HG02571 (cell line): ENCODE results near the gene VIPR1.

Source experiments
- ATAC-seq: cut with Tn5 transposase; IDR thresholded peaks from one replicate; pipeline ENCODE4 v1.9.1; 2021; ENCODE audit warnings: mild to moderate bottlenecking, moderate library complexity; ENCODE audit not compliant: unreplicated experiment

The VIPR1 gene

DNA sequence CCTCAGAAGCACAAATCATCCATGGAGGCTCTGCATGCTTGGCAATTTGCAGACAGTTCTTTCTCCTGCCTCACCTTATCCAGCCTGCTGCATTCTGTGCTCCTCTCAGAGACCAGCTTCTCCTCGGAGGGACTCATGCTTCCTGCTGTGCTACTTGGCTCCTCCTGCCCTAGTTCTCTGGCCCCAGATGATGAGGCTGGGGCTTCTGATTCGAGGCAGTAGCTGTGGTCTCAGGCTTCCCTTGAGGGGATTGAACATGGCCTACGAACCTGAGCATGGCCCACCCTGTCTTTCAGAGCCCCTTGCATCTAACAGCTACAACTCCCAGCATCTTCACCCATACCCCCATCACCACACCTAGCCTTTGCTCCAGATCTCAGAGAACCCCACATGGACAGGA, 6.7 kb downstream of the VIPR1 start:
- no peak for ATAC-seq

DNA sequence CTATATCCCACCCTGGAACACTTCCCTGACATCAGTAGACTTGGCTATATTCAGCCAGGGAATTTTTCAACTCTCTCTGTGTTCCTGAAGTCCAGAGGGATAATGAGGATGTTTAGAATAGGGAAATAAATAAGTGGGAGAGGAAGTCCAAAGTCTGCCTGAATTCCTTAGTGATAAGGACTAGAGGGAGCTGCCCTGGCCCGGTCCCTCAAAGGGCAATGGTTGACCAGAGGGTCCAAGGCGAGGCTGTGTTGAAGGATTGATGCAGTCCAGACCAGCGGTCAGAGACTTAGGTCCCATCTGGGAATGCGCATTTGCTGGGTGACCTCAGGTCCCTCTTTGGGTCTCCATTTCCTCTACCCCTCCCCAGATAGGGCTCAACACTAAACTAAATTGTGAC, 7.9 kb downstream of the VIPR1 start:
- ATAC-seq: no peak

DNA sequence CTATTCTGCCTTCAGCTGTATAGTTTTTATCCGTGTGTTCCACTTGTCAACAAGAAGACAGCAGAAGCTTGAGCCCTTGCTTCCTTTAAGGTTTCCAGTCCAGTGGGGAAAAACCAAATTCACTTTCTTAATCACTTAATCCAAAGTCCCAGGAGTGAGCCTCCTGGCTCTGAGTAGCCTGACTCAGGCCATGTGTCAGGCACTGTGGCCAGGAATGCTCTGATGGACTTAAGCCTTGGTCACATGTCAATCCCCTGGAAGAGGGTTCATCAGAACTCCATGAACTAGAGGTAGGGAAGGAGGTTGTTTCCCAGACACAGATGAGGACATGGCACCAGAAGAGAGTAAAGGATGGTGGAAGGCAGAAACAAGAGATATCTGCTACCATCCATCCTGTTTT, 8.8 kb downstream of the VIPR1 start:
- no peak for ATAC-seq

DNA sequence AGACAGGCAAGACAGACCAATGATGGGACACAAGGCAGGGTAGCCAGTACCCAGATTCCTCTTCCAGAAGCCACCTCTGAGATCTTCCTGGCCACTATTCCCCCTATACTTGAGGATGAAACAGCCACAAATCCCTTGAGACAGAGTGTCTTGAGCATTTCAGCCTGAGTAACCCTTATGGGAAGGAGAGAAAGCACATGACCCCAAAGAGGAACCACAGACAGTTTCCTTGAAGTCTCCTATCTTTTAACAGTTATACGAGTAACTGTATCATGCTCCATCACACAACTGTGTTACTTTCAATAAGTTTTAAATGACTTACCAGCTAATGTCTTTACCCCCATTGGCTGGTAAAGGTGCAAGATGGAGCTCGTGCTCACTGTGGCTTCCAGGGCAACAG, 9.3 kb downstream of the VIPR1 start:
- ATAC-seq: no peak

DNA sequence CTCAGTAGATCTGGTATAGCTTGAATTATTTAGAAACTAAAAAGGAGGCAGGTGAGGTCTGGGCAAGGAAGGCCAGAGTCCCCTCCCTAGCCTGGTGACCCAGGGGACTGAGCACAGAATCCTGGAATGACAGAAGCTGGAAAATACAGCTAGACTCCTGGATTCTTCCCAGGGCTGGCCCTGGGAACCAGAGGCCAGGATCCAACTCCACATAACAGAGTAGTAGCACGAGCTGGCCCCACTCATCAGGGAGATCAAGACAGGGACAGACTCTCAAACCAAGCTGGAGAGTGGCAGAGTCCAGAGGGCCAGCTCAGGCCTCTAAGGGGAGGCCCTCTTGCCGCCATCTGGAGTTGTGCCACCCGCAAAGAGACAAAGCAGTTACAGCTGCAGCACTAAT, 10.7 kb downstream of the VIPR1 start:
- ATAC-seq: no peak

DNA sequence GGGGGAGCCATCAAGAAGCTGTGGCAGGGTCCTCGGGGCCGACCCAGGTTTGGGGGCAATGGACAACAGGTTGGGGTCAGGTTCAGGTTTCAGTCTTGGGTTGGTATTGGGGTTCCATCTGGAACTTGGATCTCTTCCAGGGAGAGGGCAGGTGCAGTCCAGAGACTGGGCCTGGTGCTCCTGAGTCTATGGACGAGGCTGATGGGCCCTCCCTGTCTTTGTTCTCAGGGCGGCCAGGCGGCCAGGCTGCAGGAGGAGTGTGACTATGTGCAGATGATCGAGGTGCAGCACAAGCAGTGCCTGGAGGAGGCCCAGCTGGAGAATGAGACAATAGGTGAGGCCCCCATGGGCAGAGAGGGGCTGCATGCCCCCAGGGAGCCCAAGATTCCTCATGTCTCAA, 11.1 kb downstream of the VIPR1 start:
- no peak for ATAC-seq

DNA sequence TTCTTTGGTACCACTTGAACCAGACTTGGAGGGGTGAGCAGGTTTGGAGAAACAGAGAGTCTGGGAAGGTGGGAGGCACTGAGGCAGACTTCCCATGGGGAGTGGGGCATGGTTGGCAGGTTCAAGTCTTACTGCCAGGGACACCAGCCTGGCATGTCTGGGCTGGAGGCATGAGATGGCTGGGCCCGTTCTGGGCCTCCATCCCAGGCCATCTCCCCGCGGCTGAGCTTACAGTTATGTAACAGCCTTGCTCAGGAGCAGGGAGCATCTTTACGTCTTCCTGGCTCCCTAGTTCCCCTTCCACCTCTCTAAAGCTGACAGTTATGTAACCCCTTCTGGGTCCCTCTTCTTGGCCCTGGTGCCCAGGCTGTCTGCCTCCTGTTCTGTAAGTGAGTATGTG, 12.4 kb downstream of the VIPR1 start:
- no peak for ATAC-seq

DNA sequence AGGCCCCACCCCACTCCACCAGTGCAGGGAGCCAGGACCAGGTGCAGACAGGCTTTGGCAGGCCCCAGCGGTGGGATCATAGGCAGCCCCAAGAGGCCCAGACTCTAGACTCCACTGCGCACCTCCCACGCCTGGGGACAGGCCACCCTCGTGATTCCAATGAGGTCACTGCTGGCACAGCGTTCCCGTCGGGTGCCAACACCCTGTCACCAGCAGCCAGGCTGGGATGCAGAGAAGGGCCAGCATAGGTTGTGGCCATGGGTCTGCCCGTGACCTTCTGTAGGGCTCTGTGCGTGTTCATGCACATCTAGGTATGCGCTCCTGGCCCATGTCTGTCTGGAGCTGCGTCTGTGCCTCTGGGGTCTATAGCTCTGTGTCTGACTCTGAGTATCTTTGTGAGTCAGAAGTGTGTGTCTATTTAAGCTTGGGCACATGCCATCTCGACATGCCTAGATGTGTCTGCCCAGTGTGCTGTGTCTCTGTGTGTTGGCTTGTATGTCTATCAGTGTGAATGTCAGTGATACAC, 13.0 kb downstream of the VIPR1 start:
- no peak for ATAC-seq

DNA sequence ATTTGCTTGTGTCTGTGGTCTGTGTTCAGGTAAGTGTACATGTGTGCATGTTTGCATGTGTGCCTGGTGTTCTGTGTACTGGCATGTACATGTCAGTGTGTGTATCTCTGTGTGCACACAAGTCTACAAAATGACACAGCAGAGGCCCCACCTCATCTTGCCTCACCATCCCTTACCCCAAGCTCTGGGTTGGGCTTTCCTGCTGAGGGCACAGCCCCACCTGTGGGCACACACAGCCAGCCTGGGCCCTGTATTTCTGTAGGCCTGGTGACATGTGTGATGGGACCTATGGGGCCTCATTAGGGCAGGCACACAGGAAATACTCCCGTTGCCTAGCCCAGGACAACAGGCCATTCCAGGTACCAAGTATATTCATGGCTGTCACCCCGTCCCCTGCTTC, 13.5 kb downstream of the VIPR1 start:
- no peak for ATAC-seq

DNA sequence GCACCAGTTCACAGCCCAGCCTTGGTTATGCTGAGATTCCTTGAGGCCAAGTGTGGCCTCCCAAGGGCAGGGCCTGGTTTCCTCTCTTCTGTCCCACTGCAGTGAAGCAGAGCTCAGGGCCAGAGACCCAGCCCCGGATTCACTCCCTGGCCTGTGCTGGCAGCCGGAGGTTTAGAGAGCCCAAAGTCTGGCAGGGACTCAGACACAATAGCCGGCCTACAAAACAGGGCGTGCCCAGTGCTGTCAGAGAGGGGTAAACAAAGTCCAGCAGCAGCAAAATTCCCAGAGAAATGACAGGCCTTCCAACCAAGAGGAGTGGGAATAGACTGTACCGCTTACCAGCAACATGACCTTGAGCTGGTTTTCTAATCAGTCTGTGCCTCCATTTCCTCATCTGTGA, 14.0 kb downstream of the VIPR1 start:
- ATAC-seq: no peak

DNA sequence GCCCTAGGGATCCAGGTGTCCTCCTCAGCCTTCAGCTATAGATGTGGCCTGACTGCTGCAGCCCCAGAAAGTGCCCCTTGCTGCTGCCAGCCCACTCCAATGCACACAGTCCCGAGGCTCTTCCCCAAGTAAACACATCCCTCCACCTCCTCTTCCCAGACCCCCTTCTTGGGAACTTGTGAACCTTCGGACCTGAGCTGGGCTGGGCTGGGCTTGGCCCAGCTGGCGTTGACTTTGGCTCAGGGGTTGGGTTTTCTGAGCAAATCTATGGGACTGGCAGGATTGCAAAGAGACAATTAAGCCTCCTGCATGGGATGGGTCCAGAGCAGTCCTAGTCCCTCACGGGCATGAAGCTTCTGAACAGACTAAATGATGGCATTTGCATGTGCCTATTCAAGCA, 14.7 kb downstream of the VIPR1 start:
- no peak for ATAC-seq

DNA sequence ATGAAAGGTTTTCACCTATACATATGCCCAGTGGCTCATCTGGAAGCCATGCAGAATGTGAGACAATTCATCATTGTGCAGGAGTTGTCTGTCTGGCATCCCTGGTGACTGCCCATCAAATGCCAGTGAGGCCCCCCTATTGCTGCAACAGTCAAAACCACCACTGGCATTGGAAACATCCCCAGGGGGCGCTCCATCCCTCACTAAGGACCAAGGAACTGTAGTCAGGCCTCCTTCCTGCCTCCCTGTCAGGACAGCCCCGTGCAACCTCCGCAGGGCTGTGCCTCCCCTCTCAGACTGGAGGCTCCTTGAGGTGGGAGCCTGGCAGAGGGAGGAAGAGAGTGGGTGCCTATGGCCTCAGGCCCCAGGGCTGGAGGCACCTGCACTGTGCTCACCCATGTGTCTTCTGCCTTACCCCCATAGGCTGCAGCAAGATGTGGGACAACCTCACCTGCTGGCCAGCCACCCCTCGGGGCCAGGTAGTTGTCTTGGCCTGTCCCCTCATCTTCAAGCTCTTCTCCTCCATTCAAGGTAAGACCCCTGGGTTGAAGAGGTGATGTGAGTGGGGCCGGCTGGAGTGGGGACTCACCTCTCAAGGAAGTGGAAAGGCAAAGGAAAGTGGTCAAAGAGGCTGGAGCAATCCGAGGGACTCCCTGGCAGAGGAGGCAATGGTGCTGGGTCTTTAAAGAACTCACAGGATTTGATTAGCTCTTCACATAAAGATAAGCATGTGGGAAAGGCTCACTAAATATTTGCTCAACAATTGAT, 16.5 kb downstream of the VIPR1 start:
- ATAC-seq: no peak

DNA sequence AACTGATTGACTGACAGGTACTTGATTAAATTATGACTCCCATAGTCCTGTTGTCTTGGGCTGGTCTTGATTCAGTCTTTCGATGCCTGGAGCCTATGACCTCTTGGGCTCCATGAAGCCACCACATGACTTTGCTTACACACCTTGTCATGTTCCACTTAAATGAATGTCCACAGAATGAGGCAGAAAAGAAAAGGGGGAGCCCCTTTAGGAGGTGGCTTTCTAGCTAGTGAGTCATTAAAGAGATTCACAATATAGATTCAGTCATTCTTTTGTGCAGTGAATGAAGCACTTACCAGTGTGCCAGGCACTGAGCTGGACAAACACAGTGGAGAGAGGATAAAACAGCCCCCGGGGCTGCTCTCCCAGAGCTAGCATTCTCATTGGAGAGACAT, 17.1 kb downstream of the VIPR1 start:
- no peak for ATAC-seq

DNA sequence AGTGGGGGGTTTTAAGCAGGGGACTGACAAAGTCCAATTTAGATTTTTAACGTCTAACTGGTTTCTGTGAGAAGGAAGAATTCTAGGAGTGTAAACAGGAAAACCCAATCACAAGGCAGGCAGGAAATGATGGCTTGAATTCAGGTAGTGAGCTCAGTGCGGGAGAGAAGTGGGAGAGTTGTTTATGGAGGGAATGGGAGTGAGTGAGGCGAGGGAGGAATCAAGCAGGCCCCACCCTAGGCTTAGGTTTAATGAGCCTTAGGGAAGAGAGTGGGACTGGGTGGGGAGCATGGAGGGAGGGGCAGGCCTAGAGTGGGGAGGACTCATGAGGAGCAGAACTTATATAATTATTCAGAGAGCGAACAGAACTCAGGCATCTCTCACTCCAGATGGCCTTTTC, 17.9 kb downstream of the VIPR1 start:
- no peak for ATAC-seq

DNA sequence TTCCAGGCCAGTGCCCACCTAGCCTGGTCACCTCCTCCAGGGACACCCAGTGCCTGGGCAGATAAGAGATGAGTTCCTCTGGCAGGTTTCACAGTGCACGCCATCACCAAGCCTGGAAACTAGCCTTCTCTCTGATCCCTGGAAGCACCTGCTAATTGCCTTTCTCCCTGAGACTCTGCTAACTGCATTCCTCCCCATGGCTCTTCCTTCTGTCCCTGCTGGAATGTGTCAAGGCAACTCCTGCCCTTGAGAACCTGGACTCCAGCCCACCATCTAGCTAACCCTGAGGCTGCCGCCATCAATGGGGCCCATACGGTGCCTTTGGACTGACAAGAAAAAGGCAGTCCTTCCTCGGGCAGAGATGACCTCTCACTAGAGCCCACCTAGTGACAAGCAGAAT, 18.5 kb downstream of the VIPR1 start:
- ATAC-seq: no peak

DNA sequence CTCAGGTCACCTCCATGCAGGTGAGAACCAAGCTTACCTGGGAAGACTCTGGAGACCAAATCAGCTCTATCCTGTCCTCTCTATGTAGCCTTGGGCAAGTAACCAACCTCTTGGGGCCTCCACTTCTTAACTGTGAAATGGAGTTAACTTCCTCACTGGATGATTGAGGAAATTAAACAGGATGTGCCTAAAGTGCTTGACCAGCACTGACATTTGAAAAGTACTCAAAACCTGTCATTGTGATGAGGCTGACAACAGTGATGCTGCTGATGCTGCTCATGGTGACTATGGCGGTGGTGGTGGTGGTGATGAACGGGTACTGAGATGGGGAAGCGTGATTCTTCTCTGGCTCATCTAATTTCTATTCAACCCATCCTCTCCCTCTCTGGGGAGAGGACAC, 22.3 kb downstream of the VIPR1 start:
- ATAC-seq: no peak

DNA sequence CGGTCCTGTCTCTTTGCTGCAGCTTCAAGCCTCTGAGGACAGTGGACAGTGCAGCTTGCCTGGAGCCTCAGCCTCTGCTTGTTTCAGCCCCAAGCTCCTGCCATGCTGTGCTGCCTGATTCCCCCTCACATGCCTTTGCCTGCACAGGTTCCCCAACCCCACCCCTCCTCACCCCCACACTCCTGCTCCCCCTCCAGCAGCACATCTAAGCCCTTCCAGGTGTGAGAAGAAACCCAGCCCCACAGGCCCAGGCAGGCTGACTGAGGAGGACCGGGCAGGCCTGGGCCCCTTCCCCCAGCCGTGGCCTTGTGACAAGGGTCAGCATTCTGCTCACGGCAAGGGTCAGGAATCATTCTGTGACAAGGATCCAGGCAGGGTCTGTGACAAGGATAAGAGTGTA, 22.8 kb downstream of the VIPR1 start:
- no peak for ATAC-seq

DNA sequence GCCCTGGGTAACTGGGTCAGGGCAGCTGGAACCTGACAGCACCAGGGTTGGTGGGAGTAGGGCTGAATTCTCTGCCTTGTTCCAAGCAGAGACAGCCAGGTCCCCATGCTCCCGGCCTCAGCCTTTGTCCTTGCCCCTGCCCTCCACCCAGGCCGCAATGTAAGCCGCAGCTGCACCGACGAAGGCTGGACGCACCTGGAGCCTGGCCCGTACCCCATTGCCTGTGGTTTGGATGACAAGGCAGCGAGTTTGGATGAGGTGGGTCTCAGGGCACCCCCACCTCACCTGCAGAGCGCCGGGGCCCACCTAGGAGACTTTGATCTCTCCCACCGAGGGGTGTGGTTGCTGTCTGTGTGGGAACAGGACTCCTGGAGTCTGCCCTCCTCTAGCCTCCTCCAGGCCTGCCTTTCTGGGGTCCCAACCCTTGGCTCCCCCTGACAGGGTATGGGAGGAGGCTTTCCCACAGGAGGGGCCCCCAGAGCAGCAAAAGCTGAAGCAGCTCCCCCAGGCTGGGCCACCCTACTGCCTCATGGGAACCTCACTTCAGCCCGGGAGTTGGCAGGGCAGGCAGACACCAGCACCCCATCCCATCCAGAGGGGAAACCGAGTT, 23.4 kb downstream of the VIPR1 start:
- ATAC-seq: no peak

DNA sequence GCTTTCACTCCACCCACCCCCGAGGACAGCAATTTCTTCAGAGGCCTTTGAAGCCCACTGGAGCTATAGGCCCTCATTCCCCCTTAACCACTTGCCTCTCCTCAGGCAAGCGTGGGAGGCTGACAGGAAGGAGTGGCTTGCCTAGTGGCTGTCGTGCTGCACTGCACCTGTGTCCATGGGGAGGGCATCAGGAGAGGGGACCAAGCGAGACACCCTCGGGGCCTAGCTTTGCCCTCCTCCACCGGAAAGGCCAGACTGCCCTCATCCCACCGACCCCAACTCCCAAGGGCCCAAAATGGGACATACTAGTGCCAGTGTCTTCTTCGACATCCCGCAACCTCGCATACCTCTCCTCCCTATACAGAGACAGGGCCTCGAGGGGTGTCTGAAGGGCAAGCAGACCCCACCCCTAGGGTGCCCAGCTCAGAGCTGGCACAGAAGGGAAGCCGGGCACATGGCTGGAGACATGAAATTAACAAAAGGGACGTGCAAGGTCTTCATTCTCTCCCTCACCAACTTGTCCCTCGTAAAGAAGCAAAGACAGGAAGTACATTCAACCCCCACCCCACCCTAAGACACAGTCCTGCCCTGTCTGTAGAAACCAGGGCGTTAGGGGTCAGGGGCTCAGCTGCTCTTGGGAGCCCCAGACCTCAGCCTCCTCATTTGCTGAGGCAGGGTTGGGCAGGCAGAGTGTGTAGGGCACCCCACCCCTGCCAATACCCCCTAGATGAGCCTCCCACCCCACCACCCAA, 24.3 kb downstream of the VIPR1 start:
- no peak for ATAC-seq

DNA sequence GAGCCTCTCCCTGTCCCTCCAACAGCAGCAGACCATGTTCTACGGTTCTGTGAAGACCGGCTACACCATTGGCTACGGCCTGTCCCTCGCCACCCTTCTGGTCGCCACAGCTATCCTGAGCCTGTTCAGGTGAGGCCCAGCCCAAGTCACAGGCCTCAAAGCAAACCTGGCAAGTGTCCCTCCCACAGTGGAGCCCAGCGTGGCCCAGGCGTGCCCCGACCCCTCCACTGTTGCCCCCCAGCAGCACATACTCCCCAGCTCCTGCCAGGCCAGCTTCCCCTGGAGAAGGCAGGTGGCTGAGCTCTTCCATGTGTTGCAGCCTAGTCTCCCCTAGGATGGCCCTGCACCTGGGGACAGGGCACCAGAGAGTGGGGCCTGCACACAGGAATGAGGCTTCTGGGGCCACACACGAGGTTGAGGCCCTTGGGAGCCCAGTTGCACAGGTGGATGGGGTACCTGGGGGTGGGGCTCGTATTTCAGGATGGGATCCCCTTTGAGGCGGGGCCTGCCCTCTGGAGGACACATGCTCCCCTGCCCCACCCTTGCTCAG, 25.0 kb downstream of the VIPR1 start:
- ATAC-seq: no peak

DNA sequence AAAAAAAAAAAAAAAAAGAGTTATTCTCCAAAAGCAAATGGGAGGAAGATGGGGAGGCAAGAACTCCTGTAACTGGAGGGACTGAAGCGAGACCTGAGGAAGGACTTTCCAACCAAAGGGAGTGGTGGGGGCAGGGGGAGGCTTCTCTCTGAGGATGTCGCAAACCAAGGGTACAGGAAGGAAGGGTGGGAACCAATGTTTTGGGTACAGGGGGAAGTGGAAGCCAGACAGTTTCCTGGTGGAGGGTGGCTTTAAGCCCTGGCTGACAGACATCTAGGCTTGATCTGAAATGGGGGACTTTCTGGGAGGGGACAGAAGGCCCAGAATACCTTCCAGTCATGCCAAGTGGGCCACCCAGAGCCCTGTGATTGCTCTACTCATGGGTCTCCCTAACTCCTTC, 27.0 kb downstream of the VIPR1 start:
- no peak for ATAC-seq

DNA sequence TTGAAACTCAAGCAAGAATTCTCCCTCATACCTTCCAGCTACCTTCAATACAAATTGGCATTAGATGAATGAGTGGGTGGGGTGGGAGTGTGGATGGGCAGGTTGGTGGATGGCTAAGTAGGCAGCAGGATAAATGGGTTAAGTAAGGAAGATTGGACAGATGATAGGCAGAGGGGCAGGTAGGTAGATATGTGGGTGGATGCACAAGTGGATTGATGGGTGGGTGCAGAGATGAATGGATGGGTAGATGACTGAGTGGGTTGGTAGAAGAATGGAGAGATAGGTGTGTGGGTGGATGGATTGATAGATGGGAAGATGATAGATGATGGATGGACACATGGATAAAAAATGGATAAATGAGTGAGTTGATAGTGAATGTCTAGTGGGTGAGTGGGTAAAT, 27.6 kb downstream of the VIPR1 start:
- ATAC-seq: no peak
